ENCODE data around the gene SLC6A2.
"Not testable (repeated sequence)": the region's sequence is repeated elsewhere in the genome, so short reads cannot be mapped to it uniquely, and the experiment has no call there.

SLC6A2 gene

DNA sequence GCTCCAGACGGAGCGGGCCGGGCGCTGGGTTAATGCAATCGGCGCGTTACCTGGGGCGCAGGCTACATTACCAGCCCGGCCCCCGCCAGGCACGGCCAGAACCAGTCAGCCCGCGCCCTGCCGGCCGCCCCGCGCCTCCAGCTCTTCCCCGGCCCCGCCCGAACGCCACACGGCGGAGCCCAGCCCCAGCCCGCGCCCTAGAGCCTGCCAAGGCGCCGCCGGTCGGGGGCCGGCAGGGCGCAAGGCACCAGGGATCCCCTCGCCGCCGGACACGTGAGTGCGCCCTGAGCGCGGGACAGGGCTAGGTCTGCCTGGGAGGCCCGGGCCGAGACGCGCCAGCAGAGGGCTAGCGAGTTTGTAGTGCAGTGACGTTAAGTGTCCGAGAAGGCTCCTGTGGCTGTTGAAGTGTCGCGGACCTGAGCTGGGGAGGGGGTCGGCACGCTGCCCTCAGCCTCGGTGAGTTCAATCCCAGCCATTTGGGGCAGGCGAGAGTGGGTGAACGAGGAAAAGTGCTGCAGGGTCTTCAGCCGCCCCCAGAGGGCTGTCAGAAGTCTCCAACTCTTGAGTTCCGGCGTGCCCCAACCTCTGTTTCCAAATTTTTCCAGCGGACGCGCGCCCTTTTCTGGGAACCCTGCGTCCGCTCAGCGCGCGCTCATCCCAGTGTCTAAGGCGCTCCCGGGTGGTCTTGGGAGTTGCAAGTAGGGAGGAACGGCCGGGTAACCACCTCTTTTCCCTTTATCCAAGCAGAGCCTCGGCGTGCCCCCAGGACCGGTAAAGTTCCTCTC lies at the start of gene SLC6A2:
Gene SLC6A2 (plus strand): TSS at position 92 of the 785 bp plus-strand sequence. CDS start 707 bp downstream, outside the sequence.
- in situ Hi-C loops (cut with MboI; ENCODE audit: low sequenced_read_pairs): no loop called here

DNA sequence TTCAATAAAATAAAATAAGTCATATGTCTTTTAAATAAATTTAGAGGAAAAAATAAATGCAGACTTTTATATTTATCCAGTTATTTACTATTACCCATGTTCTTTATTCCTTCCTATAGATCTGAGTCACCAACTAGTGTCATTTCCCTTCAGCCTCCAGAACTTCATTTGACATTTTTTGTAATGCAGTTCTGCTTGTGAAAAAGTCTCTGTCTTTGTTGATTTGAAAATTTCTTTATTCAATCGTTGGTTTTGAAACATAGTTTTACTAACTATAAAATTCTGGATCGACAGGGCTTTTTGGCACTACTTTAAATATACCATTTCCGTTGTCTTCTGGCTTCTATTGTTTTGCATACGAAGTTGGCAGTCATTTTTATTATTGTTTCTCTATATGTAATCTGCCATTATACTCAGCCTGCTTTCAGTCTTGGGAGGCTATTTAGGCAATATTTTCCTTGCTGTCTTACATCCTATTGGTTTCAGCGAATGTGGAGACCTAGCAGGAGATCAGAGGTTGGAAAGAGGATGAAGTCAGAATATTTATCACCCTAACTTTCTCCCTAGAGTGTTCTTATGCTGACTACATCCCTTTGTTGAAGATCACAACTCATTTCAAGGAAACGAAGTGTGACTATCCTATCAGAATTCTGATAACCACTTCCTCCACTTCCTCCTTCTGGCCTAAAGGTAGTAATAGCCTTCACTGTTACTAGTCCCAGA lies 42.0 kb upstream of the SLC6A2 start:
- in situ Hi-C loops (cut with MboI; ENCODE audit: low sequenced_read_pairs): no loop called here

DNA sequence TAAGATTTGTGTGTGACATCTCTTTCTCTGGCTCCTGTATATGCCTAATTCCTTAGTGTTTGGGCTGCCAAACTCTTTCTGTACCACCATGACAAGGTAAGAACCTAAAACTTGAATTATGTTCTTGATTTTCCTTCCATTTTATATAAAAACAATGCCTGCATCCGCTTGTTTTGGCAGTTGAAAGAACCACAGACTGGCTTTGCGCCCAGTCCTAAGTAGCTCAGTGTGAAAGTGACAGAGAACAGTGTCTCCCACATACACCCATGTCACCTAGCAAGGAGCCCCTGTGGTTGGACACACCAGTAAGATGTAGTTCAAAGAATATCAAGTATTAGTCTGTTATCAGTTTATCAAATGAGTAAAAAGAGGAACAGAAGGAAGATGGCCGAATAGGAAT lies 40.7 kb upstream of the SLC6A2 start:
- in situ Hi-C loops (cut with MboI; ENCODE audit: low sequenced_read_pairs): no loop called here

GRCh38 chr16:55615670-55616069 lies 40.1 kb upstream of the SLC6A2 start:
- in situ Hi-C loops (cut with MboI; ENCODE audit: low sequenced_read_pairs): not testable (repeated sequence)

DNA sequence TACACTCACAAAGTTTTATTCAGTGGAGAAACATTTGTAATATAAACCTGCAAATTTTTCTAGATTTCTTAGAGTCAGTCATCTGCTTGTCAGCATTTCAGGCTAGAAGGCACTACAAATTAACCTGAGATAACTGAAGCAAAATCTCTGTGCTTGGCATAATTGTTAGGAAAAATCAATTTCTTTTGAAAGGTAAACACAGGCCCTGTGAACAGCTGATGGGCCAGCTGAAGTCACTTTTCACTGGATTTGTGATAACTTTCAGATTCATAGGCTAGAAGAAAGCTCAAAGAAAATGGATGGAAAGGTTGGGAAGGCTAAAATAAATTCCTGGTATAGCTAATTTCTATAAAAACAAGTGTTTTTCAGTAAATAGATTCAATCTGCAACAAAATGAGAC lies 34.0 kb upstream of the SLC6A2 start:
- in situ Hi-C loops (cut with MboI; ENCODE audit: low sequenced_read_pairs): no loop called here

DNA sequence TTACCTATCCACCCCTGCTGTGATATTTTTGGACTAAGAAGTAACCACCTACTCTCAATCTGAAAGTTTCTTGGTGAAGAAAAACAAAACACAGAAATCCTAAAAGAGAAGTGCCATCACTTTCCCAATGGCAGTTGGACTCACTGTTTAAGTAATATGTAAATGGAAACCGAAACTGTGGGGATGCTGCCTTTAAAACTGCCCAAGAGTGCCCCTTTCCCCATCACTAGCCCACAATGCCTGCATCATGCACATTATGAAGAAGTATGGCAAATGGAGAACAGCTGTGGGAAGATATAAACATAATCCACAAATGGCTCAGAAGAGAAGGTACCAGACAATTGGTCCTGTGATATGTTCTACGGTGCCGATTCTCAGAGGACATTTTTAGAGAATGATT lies 33.5 kb upstream of the SLC6A2 start:
- in situ Hi-C loops (cut with MboI; ENCODE audit: low sequenced_read_pairs): no loop called here

- in situ Hi-C loops (cut with MboI; ENCODE audit: low sequenced_read_pairs): no loop called here
Measured at GRCh38 chr16:55622930-55623561, 32.7 kb upstream of the SLC6A2 start.

DNA sequence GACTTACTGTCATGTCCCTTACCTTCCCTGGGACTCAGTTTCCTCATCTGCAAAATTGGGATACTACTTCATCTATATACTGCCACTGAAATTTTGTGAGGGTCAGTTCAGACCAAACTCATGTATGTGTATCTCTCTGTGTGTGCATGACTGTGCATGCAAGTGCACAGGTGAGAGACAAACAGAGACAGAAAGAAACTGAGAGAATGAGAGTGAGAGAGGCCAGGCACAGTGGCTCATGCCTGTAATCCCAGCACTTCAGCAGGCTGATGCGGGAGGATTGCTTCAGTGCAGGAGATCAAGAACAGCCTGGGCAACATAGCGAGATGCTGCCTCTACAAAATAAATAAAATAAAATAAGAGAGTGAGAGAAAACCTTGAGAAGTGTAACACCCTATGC lies 32.1 kb upstream of the SLC6A2 start:
- in situ Hi-C loops (cut with MboI; ENCODE audit: low sequenced_read_pairs): no loop called here

DNA sequence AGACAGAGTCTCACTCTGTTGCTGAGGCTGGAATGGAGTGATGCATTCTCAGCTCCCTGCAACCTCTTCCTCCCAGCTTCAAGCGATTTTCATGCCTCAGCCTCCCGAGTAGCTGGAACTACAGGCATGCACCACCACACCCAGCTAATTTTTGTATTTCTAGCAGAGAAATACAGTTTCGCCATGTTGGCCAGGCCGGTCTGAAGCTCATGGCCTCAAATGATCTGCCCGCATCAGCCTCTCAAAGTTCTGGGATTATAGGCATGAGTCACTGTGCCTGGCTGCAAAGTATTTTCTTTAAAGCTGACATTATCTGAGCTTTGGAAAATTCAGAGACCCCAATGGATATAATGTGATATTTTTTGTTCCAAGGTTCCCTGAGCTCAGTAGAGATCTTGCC lies 31.1 kb upstream of the SLC6A2 start:
- in situ Hi-C loops (cut with MboI; ENCODE audit: low sequenced_read_pairs): no loop called here

DNA sequence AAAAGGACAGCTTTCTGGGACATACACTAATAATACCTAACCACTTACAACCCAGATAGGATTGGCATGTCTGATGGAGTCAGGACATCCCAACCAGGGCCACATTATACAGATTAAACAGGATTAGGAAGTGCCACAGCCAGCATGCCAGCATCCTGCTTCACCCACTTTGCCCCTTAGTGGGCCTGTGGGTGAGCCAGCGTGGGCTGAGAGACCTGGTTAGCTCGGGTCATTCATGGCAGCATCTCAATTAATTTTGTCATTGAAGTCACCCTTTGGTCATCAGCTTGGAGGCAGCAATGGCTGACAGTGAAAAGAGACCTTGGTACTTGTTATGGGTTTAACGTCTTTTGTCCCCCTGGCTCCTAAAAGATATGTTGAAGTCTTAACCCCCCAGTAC lies 29.9 kb upstream of the SLC6A2 start:
- in situ Hi-C loops (cut with MboI; ENCODE audit: low sequenced_read_pairs): no loop called here

GRCh38 chr16:55628306-55628968 lies 27.4 kb upstream of the SLC6A2 start:
- in situ Hi-C loops (cut with MboI; ENCODE audit: low sequenced_read_pairs): no loop called here

DNA sequence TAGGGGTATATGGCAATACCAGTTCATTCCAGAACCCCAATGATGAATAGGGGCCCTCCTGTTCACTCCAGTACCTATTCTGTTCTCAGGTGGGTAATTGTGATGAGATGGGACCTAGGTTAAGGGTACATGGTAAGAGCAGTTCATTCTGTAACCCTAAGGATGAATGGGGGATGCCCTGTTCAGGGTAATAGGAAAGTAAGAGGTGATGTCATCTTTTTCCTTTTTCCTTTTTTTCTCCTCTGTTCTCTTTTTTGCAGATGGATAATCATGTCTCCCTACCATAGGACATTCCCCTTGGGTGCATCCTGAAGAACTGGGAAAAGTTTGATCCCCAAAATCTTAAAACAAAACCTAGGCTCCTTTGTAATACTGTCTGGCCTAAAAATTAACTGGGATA lies 25.0 kb upstream of the SLC6A2 start:
- in situ Hi-C loops (cut with MboI; ENCODE audit: low sequenced_read_pairs): no loop called here

- in situ Hi-C loops (cut with MboI; ENCODE audit: low sequenced_read_pairs): no loop called here
Measured at GRCh38 chr16:55632259-55632658, 23.5 kb upstream of the SLC6A2 start.

DNA sequence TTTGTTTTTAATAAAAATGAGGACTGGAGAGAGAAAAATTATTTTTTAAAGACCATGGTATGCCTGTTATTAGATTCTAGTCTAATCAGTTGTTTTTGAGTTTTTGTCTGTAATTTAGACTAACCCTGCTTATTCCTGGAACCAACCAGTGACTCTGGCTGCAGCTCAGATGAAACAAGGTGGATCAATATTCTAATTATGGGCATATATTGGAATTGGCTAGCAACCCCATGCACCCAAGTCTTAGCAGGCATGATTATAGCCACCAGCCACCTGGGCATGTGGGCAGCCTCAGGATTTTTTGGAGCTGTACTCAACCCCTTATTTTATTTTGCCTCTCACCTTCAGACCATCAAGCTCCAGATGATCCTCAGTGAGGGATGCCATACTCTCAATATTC lies 21.6 kb upstream of the SLC6A2 start:
- in situ Hi-C loops (cut with MboI; ENCODE audit: low sequenced_read_pairs): no loop called here

DNA sequence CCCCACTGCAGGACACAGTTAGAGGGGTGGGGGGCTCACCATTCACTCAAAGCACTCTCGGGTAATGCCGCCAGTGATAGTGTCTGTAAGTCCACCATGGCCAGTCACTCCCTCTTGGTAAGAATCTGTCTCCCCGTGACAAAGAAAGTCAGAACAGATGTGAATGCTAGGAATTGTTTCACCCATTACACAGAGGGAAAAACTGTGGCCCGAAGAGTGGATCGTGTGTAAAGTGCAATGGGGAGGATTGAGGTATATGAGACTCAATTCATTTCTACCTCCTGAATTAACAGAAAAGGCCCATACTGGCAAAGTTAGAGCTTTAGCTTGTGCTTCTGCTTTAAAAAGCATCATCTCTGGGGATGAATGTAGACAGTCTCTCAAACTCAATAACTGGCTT lies 17.5 kb upstream of the SLC6A2 start:
- in situ Hi-C loops (cut with MboI; ENCODE audit: low sequenced_read_pairs): no loop called here

- in situ Hi-C loops (cut with MboI; ENCODE audit: low sequenced_read_pairs): no loop called here
Measured at GRCh38 chr16:55640701-55641327, 15.0 kb upstream of the SLC6A2 start.

GRCh38 chr16:55641430-55642056 lies 14.2 kb upstream of the SLC6A2 start:
- in situ Hi-C loops (cut with MboI; ENCODE audit: low sequenced_read_pairs): no loop called here

- in situ Hi-C loops (cut with MboI; ENCODE audit: low sequenced_read_pairs): no loop called here
Measured at GRCh38 chr16:55642611-55643010, 13.2 kb upstream of the SLC6A2 start.

- in situ Hi-C loops (cut with MboI; ENCODE audit: low sequenced_read_pairs): no loop called here
Measured at GRCh38 chr16:55643161-55643970, 12.4 kb upstream of the SLC6A2 start.

GRCh38 chr16:55645986-55646385 lies 9.8 kb upstream of the SLC6A2 start:
- in situ Hi-C loops (cut with MboI; ENCODE audit: low sequenced_read_pairs): no loop called here
